OCI-LY7 (cell line): Measurements from ENCODE around the gene ZC3HAV1L. TPM values are rescaled to one million over a fixed set of nuclear protein-coding genes. Genes with fewer than 3 reads are reported as not detected.

Source experiments
- BruUV-seq: library from RNA; stranded (reverse); fragments of 400-500 nt; replicated peaks from 2 replicates; lab custom pipeline; 2021; lab: Mats Ljungman, UMichigan
- CTCF ChIA-PET: fragments of 300-600 bp; sonication (Branson Sonifier 250); formaldehyde crosslinking; loops from one replicate; lab custom pipeline; 2022; ENCODE audit warnings: antibody characterized with exemption; ENCODE audit not compliant: unreplicated experiment; lab: Charles Lee
- POLR2A ChIA-PET: fragments of 300-600 bp; sonication (Branson Sonifier 250); formaldehyde crosslinking; loops from one replicate; lab custom pipeline; 2022; ENCODE audit warnings: antibody characterized with exemption; lab: Charles Lee
- DNase-seq: peaks from one replicate; pipeline ENCODE4 v3.0.0-alpha.2; 2015; ENCODE audit warnings: low spot score
- H2AFZ ChIP-seq: fragments of 200-600 bp; sonication (generic), shearing (Covaris generic); 2 replicates; pipeline ENCODE4 v1.6.1; 2014; ENCODE audit warnings: mild to moderate bottlenecking, antibody characterized with exemption, low read length, moderate library complexity
- H3K27ac ChIP-seq: fragments of 200-600 bp; sonication (generic); 2 replicates; pipeline ENCODE4 v1.5.1; 2014; ENCODE audit warnings: mixed run types, low read depth, mild to moderate bottlenecking, moderate library complexity, low read length, inconsistent platforms; ENCODE audit not compliant: poor library complexity, severe bottlenecking
- H3K36me3 ChIP-seq: fragments of 200-600 bp; sonication (generic); 2 replicates; pipeline ENCODE4 v1.6.1; 2014; ENCODE audit warnings: mild to moderate bottlenecking, antibody characterized with exemption, low read length, moderate library complexity, mixed read lengths; ENCODE audit not compliant: insufficient read depth
- H3K4me1 ChIP-seq: fragments of 200-600 bp; sonication (generic); 2 replicates; pipeline ENCODE4 v1.5.1; 2014; ENCODE audit warnings: mild to moderate bottlenecking, low read length; ENCODE audit not compliant: insufficient read depth, poor library complexity, severe bottlenecking
- H3K4me2 ChIP-seq: fragments of 200-600 bp; sonication (generic); 2 replicates; pipeline ENCODE4 v1.6.1; 2014; ENCODE audit warnings: mild to moderate bottlenecking, low read length
- H3K4me3 ChIP-seq: fragments of 200-600 bp; sonication (generic); 2 replicates; pipeline ENCODE4 v1.5.1; 2014; ENCODE audit warnings: mild to moderate bottlenecking, low read depth, low read length; ENCODE audit not compliant: poor library complexity, severe bottlenecking
- H3K79me2 ChIP-seq: fragments of 200-600 bp; sonication (generic); 2 replicates; pipeline ENCODE4 v1.6.1; 2016; ENCODE audit warnings: low read depth, mild to moderate bottlenecking, low read length, moderate library complexity, mixed read lengths; ENCODE audit not compliant: insufficient read depth
- H3K9me2 ChIP-seq: fragments of 200-600 bp; sonication (generic); 2 replicates; pipeline ENCODE4 v1.6.1; 2016; ENCODE audit warnings: mild to moderate bottlenecking, low read length, mixed read lengths; ENCODE audit not compliant: insufficient read depth
- H3K9me3 ChIP-seq: fragments of 200-600 bp; sonication (generic); 2 replicates; pipeline ENCODE4 v1.6.1; 2014; ENCODE audit warnings: mild to moderate bottlenecking, mixed run types, low read length, mixed read lengths
- H4K20me1 ChIP-seq: fragments of 200-600 bp; sonication (generic); 2 replicates; pipeline ENCODE4 v1.6.1; 2014; ENCODE audit warnings: mild to moderate bottlenecking, antibody characterized with exemption, low read length, moderate library complexity, mixed read lengths; ENCODE audit not compliant: insufficient read depth
- CTCF ChIP-seq: fragments of 200-600 bp; sonication (generic); conservative IDR thresholded peaks from 2 replicates; pipeline ENCODE4 v1.5.1; 2014; ENCODE audit warnings: mild to moderate bottlenecking, antibody characterized with exemption, low read length, moderate library complexity, mixed read lengths
- EZH2phosphoT487 ChIP-seq: fragments of 200-600 bp; sonication (generic); IDR thresholded peaks from 2 replicates; pipeline ENCODE4 v1.6.1; 2018; ENCODE audit warnings: low read depth, borderline replicate concordance, mild to moderate bottlenecking, mixed run types, antibody characterized with exemption, low read length, moderate library complexity, mixed read lengths
- intact Hi-C: fragments of 100-400 bp; cut with micrococcal nuclease; formaldehyde crosslinking; loops from one replicate; pipeline ENCODE4 v1.10.0; 2022; ENCODE audit not compliant: unreplicated experiment
- total RNA-seq, 2 experiments: library from RNA; depleted of rRNA in 1 of 2; stranded (reverse); fragments of >200 nt in 1 of 2; shearing (Covaris generic) in 1 of 2; gene quantifications; 2 replicates each; pipeline ENCODE4 v1.2.3, GENCODE V29; 2014 to 2022

The ZC3HAV1L gene
- total RNA-seq, 2 experiments from 2014 or later, result not detected

- H3K4me1 ChIP-seq, result no peaks in the 10 kb centered on the region
- no peak overlapping the region for H3K27ac ChIP-seq
- H3K36me3 ChIP-seq, result no peaks in the 10 kb centered on the region
- no peaks in the 10 kb centered on the region for H4K20me1 ChIP-seq
- POLR2A ChIA-PET, result interaction anchor here (0.5 to 0.6 kb wide), 2 partner anchors 11 to 225 kb away, joined by 3 to 5 read pairs; no protein-coding TSS in a partner anchor
- no peaks in the 10 kb centered on the region for H3K9me2 ChIP-seq
- CTCF ChIA-PET, result no interaction called here
- DNase-seq, result no peak
- H3K4me3 ChIP-seq, result no peak overlapping the region
- TF ChIP-seq CTCF (no peak), EZH2phosphoT487 (no peak)
- BruUV-seq, result no TSS peak
- no peaks in the 10 kb centered on the region for H3K79me2 ChIP-seq
- no peaks in the 10 kb centered on the region for H3K9me3 ChIP-seq
- H2AFZ ChIP-seq, result no peak overlapping the region
- intact Hi-C loops, result no loop called here
- no peak overlapping the region for H3K4me2 ChIP-seq
Observed at GRCh38 chr7:139033346-139034114, 2.3 kb downstream of the ZC3HAV1L start.

- Histone ChIP-seq H3K79me2 (no peaks in the 10 kb centered on the region), H3K4me3 (no peak overlapping the region), H2AFZ (no peak overlapping the region), H3K9me2 (no peaks in the 10 kb centered on the region), H3K27ac (no peak overlapping the region), H3K4me2 (no peak overlapping the region), H3K9me3 (no peaks in the 10 kb centered on the region), H3K36me3 (no peaks in the 10 kb centered on the region), H3K4me1 (no peaks in the 10 kb centered on the region), H4K20me1 (no peaks in the 10 kb centered on the region)
- TF ChIP-seq CTCF (no peak), EZH2phosphoT487 (no peak)
- POLR2A ChIA-PET, result no interaction called here
- no peak for DNase-seq
- no TSS peak for BruUV-seq
- intact Hi-C loops, result no loop called here
- CTCF ChIA-PET, result no interaction called here
Observed at GRCh38 chr7:139032473-139032872, 3.4 kb downstream of the ZC3HAV1L start.

- POLR2A ChIA-PET, result interaction anchor here (0.6 kb wide), 1 partner anchor 598 kb away, joined by 3 read pairs; no protein-coding TSS in a partner anchor
- DNase-seq, result no peak
- no peaks in the 10 kb centered on the region for H3K9me3 ChIP-seq
- no peak overlapping the region for H3K27ac ChIP-seq
- intact Hi-C loops, result no loop called here
- TF ChIP-seq CTCF, result no peak
- TF ChIP-seq EZH2phosphoT487, result no peak
- no peak overlapping the region for H2AFZ ChIP-seq
- no TSS peak for BruUV-seq
- no peaks in the 10 kb centered on the region for H4K20me1 ChIP-seq
- H3K4me3 ChIP-seq, result no peak overlapping the region
- no peak overlapping the region for H3K4me2 ChIP-seq
- H3K4me1 ChIP-seq, result no peaks in the 10 kb centered on the region
- H3K36me3 ChIP-seq, result no peaks in the 10 kb centered on the region
- CTCF ChIA-PET, result interaction anchor here (1.0 kb wide), 1 partner anchor 31 kb away, joined by 3 read pairs; no protein-coding TSS in a partner anchor
- no peaks in the 10 kb centered on the region for H3K79me2 ChIP-seq
- H3K9me2 ChIP-seq, result no peaks in the 10 kb centered on the region
Observed at GRCh38 chr7:139029353-139029752, 6.5 kb downstream of the ZC3HAV1L start.
